Endothelial cell of umbilical vein (primary cell): ENCODE data around the gene GGT5.

Experiments used
- EZH2 ChIP-seq: IDR thresholded peaks from 2 replicates; pipeline ENCODE4 v1.6.1; 2012; ENCODE audit warnings: borderline replicate concordance, low read depth, mild to moderate bottlenecking, moderate library complexity, low read length, inconsistent platforms; ENCODE audit not compliant: severe bottlenecking
- MYC ChIP-seq: IDR thresholded peaks from one replicate; pipeline ENCODE4 v1.6.1; 2011; ENCODE audit warnings: mild to moderate bottlenecking, low read depth, low read length
- POLR2A ChIP-seq: IDR thresholded peaks from 2 replicates; pipeline ENCODE4 v1.6.1; 2012; ENCODE audit warnings: low read depth, mild to moderate bottlenecking, control low read depth, low read length
- POLR2AphosphoS5 ChIP-seq: IDR thresholded peaks from 2 replicates; pipeline ENCODE4 v1.6.1; 2012; ENCODE audit warnings: low read depth, mild to moderate bottlenecking, control low read depth, low read length, moderate library complexity; ENCODE audit not compliant: insufficient read depth
- TF ChIP-seq, protein P1 (sequence below), 2 donors: IDR thresholded peaks; 1 replicate in 1 of 2; 2 replicates in 1 of 2; pipeline ENCODE4 v1.5.1; 2011; ENCODE audit warnings: low read length in 2 of 2, mild to moderate bottlenecking in 2 of 2, moderate library complexity in 2 of 2, control low read depth in 1 of 2, inconsistent platforms in 1 of 2, low read depth in 1 of 2; ENCODE audit not compliant: insufficient read depth in 1 of 2; ENCODE audit errors: extremely low read depth in 1 of 2
- TF ChIP-seq, protein P2 (sequence below): IDR thresholded peaks from 2 replicates; pipeline ENCODE4 v1.6.1; 2011; ENCODE audit not compliant: insufficient read depth, insufficient read length

DNA sequence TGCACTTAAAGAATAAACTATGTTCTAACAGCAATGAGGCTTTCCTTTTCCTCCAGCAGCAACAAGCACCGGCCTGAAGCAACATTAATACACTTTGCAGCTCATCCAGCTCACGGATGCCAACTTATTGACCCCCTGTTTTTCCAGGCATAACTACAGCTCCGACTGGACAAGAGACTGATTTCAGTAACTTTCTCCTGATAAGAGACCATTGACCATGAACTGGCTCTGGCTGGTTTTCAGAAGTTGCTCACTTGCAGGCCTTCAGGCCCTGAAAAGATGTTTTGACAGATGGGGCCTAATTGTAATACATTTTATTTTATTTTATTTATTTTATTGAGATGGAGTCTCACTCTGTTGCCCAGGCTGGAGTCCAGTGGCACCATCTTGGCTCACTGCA, 27.5 kb downstream of the GGT5 start:
- TF ChIP-seq POLR2A (no peak), POLR2AphosphoS5 (no peak), EZH2 (no peak), MYC (no peak)
- TF ChIP-seq, protein P1, sequence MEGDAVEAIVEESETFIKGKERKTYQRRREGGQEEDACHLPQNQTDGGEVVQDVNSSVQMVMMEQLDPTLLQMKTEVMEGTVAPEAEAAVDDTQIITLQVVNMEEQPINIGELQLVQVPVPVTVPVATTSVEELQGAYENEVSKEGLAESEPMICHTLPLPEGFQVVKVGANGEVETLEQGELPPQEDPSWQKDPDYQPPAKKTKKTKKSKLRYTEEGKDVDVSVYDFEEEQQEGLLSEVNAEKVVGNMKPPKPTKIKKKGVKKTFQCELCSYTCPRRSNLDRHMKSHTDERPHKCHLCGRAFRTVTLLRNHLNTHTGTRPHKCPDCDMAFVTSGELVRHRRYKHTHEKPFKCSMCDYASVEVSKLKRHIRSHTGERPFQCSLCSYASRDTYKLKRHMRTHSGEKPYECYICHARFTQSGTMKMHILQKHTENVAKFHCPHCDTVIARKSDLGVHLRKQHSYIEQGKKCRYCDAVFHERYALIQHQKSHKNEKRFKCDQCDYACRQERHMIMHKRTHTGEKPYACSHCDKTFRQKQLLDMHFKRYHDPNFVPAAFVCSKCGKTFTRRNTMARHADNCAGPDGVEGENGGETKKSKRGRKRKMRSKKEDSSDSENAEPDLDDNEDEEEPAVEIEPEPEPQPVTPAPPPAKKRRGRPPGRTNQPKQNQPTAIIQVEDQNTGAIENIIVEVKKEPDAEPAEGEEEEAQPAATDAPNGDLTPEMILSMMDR (IDR thresholded peaks at IDR 0.05; ENCODE audit: extremely low read depth in 1 of 2, insufficient read depth in 1 of 2, low read depth in 1 of 2, low read length in 2 of 2), result no peak
- TF ChIP-seq, protein P2, sequence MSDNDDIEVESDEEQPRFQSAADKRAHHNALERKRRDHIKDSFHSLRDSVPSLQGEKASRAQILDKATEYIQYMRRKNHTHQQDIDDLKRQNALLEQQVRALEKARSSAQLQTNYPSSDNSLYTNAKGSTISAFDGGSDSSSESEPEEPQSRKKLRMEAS, result no peak
